Endodermal cell (in vitro differentiated cells): ENCODE data around the gene SEC11C. TPM values are rescaled to one million over a fixed set of nuclear protein-coding genes. Genes with fewer than 3 reads are reported as not detected.

Experiments
- DNase-seq: peaks from one replicate; pipeline ENCODE4 v3.0.0-alpha.2; 2017
- H3K27ac ChIP-seq: 2 replicates; pipeline ENCODE4 v1.5.1; 2013; ENCODE audit warnings: mild to moderate bottlenecking, low read depth, low read length, moderate library complexity
- H3K27me3 ChIP-seq: 2 replicates; pipeline ENCODE4 v1.6.1; 2013; ENCODE audit warnings: mild to moderate bottlenecking, low read length, moderate library complexity; ENCODE audit not compliant: insufficient read depth, control insufficient read depth, poor library complexity, severe bottlenecking
- H3K36me3 ChIP-seq: 2 replicates; pipeline ENCODE4 v1.7.0; 2013; ENCODE audit warnings: mild to moderate bottlenecking, low read length, moderate library complexity; ENCODE audit not compliant: control insufficient read depth, insufficient read depth
- H3K4me1 ChIP-seq: one replicate; pipeline ENCODE4 v1.7.0; 2013; ENCODE audit warnings: low read length; ENCODE audit not compliant: control insufficient read depth, insufficient read depth
- H3K4me3 ChIP-seq: 2 replicates; pipeline ENCODE4 v1.5.1; 2013; ENCODE audit warnings: mild to moderate bottlenecking, low read length, moderate library complexity
- H3K9ac ChIP-seq: 2 replicates; pipeline ENCODE4 v1.6.1; 2013; ENCODE audit warnings: mild to moderate bottlenecking, low read length, moderate library complexity; ENCODE audit not compliant: poor library complexity, severe bottlenecking; ENCODE audit errors: extremely low read depth
- H3K9me3 ChIP-seq: 2 replicates; pipeline ENCODE4 v1.6.1; 2013; ENCODE audit warnings: mild to moderate bottlenecking, low read length, moderate library complexity; ENCODE audit not compliant: control insufficient read depth
- H3K27ac Mint-ChIP-seq: 2 replicates; pipeline ENCODE4 v1.8.0; 2020; ENCODE audit warnings: mixed read lengths
- H3K27me3 Mint-ChIP-seq: 2 replicates; pipeline ENCODE4 v1.8.0; 2021; ENCODE audit warnings: mild to moderate bottlenecking, mixed read lengths; ENCODE audit not compliant: insufficient read depth
- H3K36me3 Mint-ChIP-seq: 2 replicates; pipeline ENCODE4 v1.8.0; 2020; ENCODE audit warnings: low read depth, mixed read lengths
- H3K4me1 Mint-ChIP-seq: 2 replicates; pipeline ENCODE4 v1.8.0; 2020; ENCODE audit warnings: mixed read lengths
- H3K4me3 Mint-ChIP-seq: 2 replicates; pipeline ENCODE4 v1.8.0; 2020; ENCODE audit warnings: mild to moderate bottlenecking, moderate library complexity, mixed read lengths
- H3K9me3 Mint-ChIP-seq: 2 replicates; pipeline ENCODE4 v1.8.0; 2020; ENCODE audit warnings: mild to moderate bottlenecking, mixed read lengths
- CTCF ChIP-seq: fragments of 200-600 bp; sonication (generic); conservative IDR thresholded peaks from 2 replicates; pipeline ENCODE4 v1.5.0; 2021; ENCODE audit warnings: antibody characterized with exemption, mild to moderate bottlenecking
- WGBS, 2 experiments: methylation state at CpG; one replicate each; pipeline versions ENCODE4 v1.1.5 to v1.1.7; 2013; ENCODE audit warnings: missing lambda C conversion rate in 2 of 2, mixed read lengths in 1 of 2; ENCODE audit not compliant: insufficient coverage in 1 of 2, insufficient read length in 1 of 2; 5-methylcytosine and 5-hydroxymethylcytosine counted together
- total RNA-seq, 2 donors: library from RNA; stranded (reverse); fragmentation: NEBNext Ultra II Directional in 1 of 2; extraction: Animal tissue kit (Norgen Biotek cat#: 25700) in 1 of 2; gene quantifications; 2 replicates in 1 of 2; 3 replicates in 1 of 2; pipeline ENCODE4 v1.2.1, GENCODE V29; 2021

Gene SEC11C
- total RNA-seq, 2 donors from 2014 or later = 38.7 to 39.9 TPM

- H3K27ac ChIP-seq = no peak overlapping the region
- TF ChIP-seq CTCF = no peak
- H3K4me3 Mint-ChIP-seq = no peak overlapping the region
- no peaks in the 10 kb centered on the region for H3K4me1 Mint-ChIP-seq
- H3K4me1 ChIP-seq = no peaks in the 10 kb centered on the region
- no peak overlapping the region for H3K9ac ChIP-seq
- WGBS, 2 experiments = 85 to 93% methylated on average over 4 to 6 of the region's 6 CpGs
- no peaks in the 10 kb centered on the region for H3K36me3 ChIP-seq
- peaks cover 27% of the 10 kb centered on the region for H3K27me3 ChIP-seq
- no peaks in the 10 kb centered on the region for H3K9me3 Mint-ChIP-seq
- H3K36me3 Mint-ChIP-seq = no peaks in the 10 kb centered on the region
- DNase-seq = no peak
- H3K9me3 ChIP-seq = no peaks in the 10 kb centered on the region
- no peak overlapping the region for H3K27ac Mint-ChIP-seq
- no peak overlapping the region for H3K4me3 ChIP-seq
- peaks cover 35% of the 10 kb centered on the region for H3K27me3 Mint-ChIP-seq
These were observed 30.3 kb upstream of the SEC11C start for GRCh38 chr18:59109375-59109774.

GRCh38 chr18:59114160-59114559 is 25.5 kb upstream of the SEC11C start:
- H3K27ac ChIP-seq = no peak overlapping the region
- no peaks in the 10 kb centered on the region for H3K36me3 ChIP-seq
- Mint-ChIP-seq H3K4me1 (no peaks in the 10 kb centered on the region), H3K27me3 (peaks cover 65% of the 10 kb centered on the region), H3K9me3 (peaks cover 6% of the 10 kb centered on the region), H3K4me3 (no peak overlapping the region), H3K27ac (no peak overlapping the region), H3K36me3 (no peaks in the 10 kb centered on the region)
- H3K9ac ChIP-seq = no peak overlapping the region
- H3K4me1 ChIP-seq = no peaks in the 10 kb centered on the region
- H3K27me3 ChIP-seq = peaks cover 28% of the 10 kb centered on the region
- TF ChIP-seq CTCF = no peak
- DNase-seq = no peak
- H3K4me3 ChIP-seq = no peak overlapping the region
- H3K9me3 ChIP-seq = no peaks in the 10 kb centered on the region

GRCh38 chr18:59123588-59124369 is 15.9 kb upstream of the SEC11C start:
- H3K9me3 ChIP-seq = no peaks in the 10 kb centered on the region
- Mint-ChIP-seq H3K36me3 (no peaks in the 10 kb centered on the region), H3K27me3 (peaks cover 61% of the 10 kb centered on the region), H3K4me1 (no peaks in the 10 kb centered on the region), H3K9me3 (no peaks in the 10 kb centered on the region), H3K27ac (no peak overlapping the region), H3K4me3 (no peak overlapping the region)
- peaks cover 61% of the 10 kb centered on the region for H3K27me3 ChIP-seq
- H3K4me3 ChIP-seq = no peak overlapping the region
- no peak overlapping the region for H3K9ac ChIP-seq
- no peak for TF ChIP-seq CTCF
- no peak overlapping the region for H3K27ac ChIP-seq
- H3K36me3 ChIP-seq = no peaks in the 10 kb centered on the region
- WGBS, 2 experiments = 83 to 89% methylated on average over 3 to 5 of the region's 5 CpGs
- H3K4me1 ChIP-seq = no peaks in the 10 kb centered on the region
- DNase-seq = no peak
